Measurements from ENCODE around the gene MCCC2.
"Not testable (repeated sequence)": the region's sequence is repeated elsewhere in the genome, so short reads cannot be mapped to it uniquely, and the experiment has no call there.

MCCC2 gene

GRCh38 chr5:71601222-71602026 lies 14.3 kb downstream of the MCCC2 start:
- H3K4me3 ChIP-seq (ENCODE audit: low read depth in 1 of 2, low read length in 2 of 2): no peak overlapping the region
- no peak overlapping the region for H3K27ac ChIP-seq (ENCODE audit: low read depth, low read length)
- H3K27me3 ChIP-seq (ENCODE audit: control insufficient read depth in 1 of 2, insufficient read depth in 2 of 2, low read length in 2 of 2): no peaks in the 10 kb centered on the region
- peaks cover 10% of the 10 kb centered on the region for H3K4me1 ChIP-seq (ENCODE audit: insufficient read depth, low read length)
- no peaks in the 10 kb centered on the region for H3K9me3 ChIP-seq (ENCODE audit: low read length)
- peaks cover 15% of the 10 kb centered on the region for H3K36me3 ChIP-seq (ENCODE audit: insufficient read depth, low read length)
- no peak overlapping the region for H3K9ac ChIP-seq (ENCODE audit: low read length)

GRCh38 chr5:71609916-71610315 lies 22.8 kb downstream of the MCCC2 start:
- not testable (repeated sequence) for H3K4me1 ChIP-seq (ENCODE audit: insufficient read depth, low read length); H3K4me3 ChIP-seq (ENCODE audit: low read depth in 1 of 2, low read length in 2 of 2); H3K9me3 ChIP-seq (ENCODE audit: low read length); H3K9ac ChIP-seq (ENCODE audit: low read length); H3K27me3 ChIP-seq (ENCODE audit: control insufficient read depth in 1 of 2, insufficient read depth in 2 of 2, low read length in 2 of 2); H3K36me3 ChIP-seq (ENCODE audit: insufficient read depth, low read length); H3K27ac ChIP-seq (ENCODE audit: low read depth, low read length)

GRCh38 chr5:71615809-71616208 lies 28.7 kb downstream of the MCCC2 start:
- Histone ChIP-seq H3K9me3 (ENCODE audit: low read length) (no peaks in the 10 kb centered on the region), H3K4me1 (ENCODE audit: insufficient read depth, low read length) (no peaks in the 10 kb centered on the region), H3K36me3 (ENCODE audit: insufficient read depth, low read length) (peaks cover 12% of the 10 kb centered on the region), H3K4me3 (ENCODE audit: low read depth in 1 of 2, low read length in 2 of 2) (no peak overlapping the region), H3K9ac (ENCODE audit: low read length) (no peak overlapping the region), H3K27ac (ENCODE audit: low read depth, low read length) (no peak overlapping the region), H3K27me3 (ENCODE audit: control insufficient read depth in 1 of 2, insufficient read depth in 2 of 2, low read length in 2 of 2) (no peaks in the 10 kb centered on the region)

- Histone ChIP-seq H3K27ac (ENCODE audit: low read depth, low read length) (no peak overlapping the region), H3K27me3 (ENCODE audit: control insufficient read depth in 1 of 2, insufficient read depth in 2 of 2, low read length in 2 of 2) (no peaks in the 10 kb centered on the region), H3K4me1 (ENCODE audit: insufficient read depth, low read length) (no peaks in the 10 kb centered on the region), H3K9me3 (ENCODE audit: low read length) (no peaks in the 10 kb centered on the region), H3K36me3 (ENCODE audit: insufficient read depth, low read length) (peaks cover 4% of the 10 kb centered on the region), H3K9ac (ENCODE audit: low read length) (no peak overlapping the region), H3K4me3 (ENCODE audit: low read depth in 1 of 2, low read length in 2 of 2) (no peak overlapping the region)
Observed at GRCh38 chr5:71620630-71621029, 33.5 kb downstream of the MCCC2 start.

GRCh38 chr5:71621268-71621667 lies 34.1 kb downstream of the MCCC2 start:
- H3K27me3 ChIP-seq (ENCODE audit: control insufficient read depth in 1 of 2, insufficient read depth in 2 of 2, low read length in 2 of 2): no peaks in the 10 kb centered on the region
- H3K4me1 ChIP-seq (ENCODE audit: insufficient read depth, low read length): no peaks in the 10 kb centered on the region
- no peaks in the 10 kb centered on the region for H3K9me3 ChIP-seq (ENCODE audit: low read length)
- no peak overlapping the region for H3K27ac ChIP-seq (ENCODE audit: low read depth, low read length)
- peaks cover 4% of the 10 kb centered on the region for H3K36me3 ChIP-seq (ENCODE audit: insufficient read depth, low read length)
- no peak overlapping the region for H3K9ac ChIP-seq (ENCODE audit: low read length)
- no peak overlapping the region for H3K4me3 ChIP-seq (ENCODE audit: low read depth in 1 of 2, low read length in 2 of 2)

- Histone ChIP-seq H3K9me3 (ENCODE audit: low read length) (no peaks in the 10 kb centered on the region), H3K36me3 (ENCODE audit: insufficient read depth, low read length) (peaks cover under 1% of the 10 kb centered on the region), H3K27me3 (ENCODE audit: control insufficient read depth in 1 of 2, insufficient read depth in 2 of 2, low read length in 2 of 2) (no peaks in the 10 kb centered on the region), H3K4me1 (ENCODE audit: insufficient read depth, low read length) (no peaks in the 10 kb centered on the region), H3K27ac (ENCODE audit: low read depth, low read length) (no peak overlapping the region), H3K4me3 (ENCODE audit: low read depth in 1 of 2, low read length in 2 of 2) (no peak overlapping the region), H3K9ac (ENCODE audit: low read length) (no peak overlapping the region)
Observed at GRCh38 chr5:71621741-71622140, 34.6 kb downstream of the MCCC2 start.

GRCh38 chr5:71623221-71623794 lies 36.2 kb downstream of the MCCC2 start:
- H3K9me3 ChIP-seq (ENCODE audit: low read length): no peaks in the 10 kb centered on the region
- H3K27me3 ChIP-seq (ENCODE audit: control insufficient read depth in 1 of 2, insufficient read depth in 2 of 2, low read length in 2 of 2): no peaks in the 10 kb centered on the region
- H3K27ac ChIP-seq (ENCODE audit: low read depth, low read length): no peak overlapping the region
- H3K4me3 ChIP-seq (ENCODE audit: low read depth in 1 of 2, low read length in 2 of 2): no peak overlapping the region
- H3K4me1 ChIP-seq (ENCODE audit: insufficient read depth, low read length): no peaks in the 10 kb centered on the region
- H3K36me3 ChIP-seq (ENCODE audit: insufficient read depth, low read length): no peaks in the 10 kb centered on the region
- H3K9ac ChIP-seq (ENCODE audit: low read length): no peak overlapping the region

- no peaks in the 10 kb centered on the region for H3K9me3 ChIP-seq (ENCODE audit: low read length)
- H3K9ac ChIP-seq (ENCODE audit: low read length): no peak overlapping the region
- no peaks in the 10 kb centered on the region for H3K4me1 ChIP-seq (ENCODE audit: insufficient read depth, low read length)
- H3K36me3 ChIP-seq (ENCODE audit: insufficient read depth, low read length): peaks cover 12% of the 10 kb centered on the region
- no peak overlapping the region for H3K27ac ChIP-seq (ENCODE audit: low read depth, low read length)
- no peaks in the 10 kb centered on the region for H3K27me3 ChIP-seq (ENCODE audit: control insufficient read depth in 1 of 2, insufficient read depth in 2 of 2, low read length in 2 of 2)
- H3K4me3 ChIP-seq (ENCODE audit: low read depth in 1 of 2, low read length in 2 of 2): no peak overlapping the region
Observed at GRCh38 chr5:71629950-71630349, 42.8 kb downstream of the MCCC2 start.

GRCh38 chr5:71631070-71631469 lies 43.9 kb downstream of the MCCC2 start:
- Histone ChIP-seq H3K9me3 (ENCODE audit: low read length) (no peaks in the 10 kb centered on the region), H3K4me3 (ENCODE audit: low read depth in 1 of 2, low read length in 2 of 2) (no peak overlapping the region), H3K9ac (ENCODE audit: low read length) (no peak overlapping the region), H3K27ac (ENCODE audit: low read depth, low read length) (no peak overlapping the region), H3K27me3 (ENCODE audit: control insufficient read depth in 1 of 2, insufficient read depth in 2 of 2, low read length in 2 of 2) (no peaks in the 10 kb centered on the region), H3K4me1 (ENCODE audit: insufficient read depth, low read length) (no peaks in the 10 kb centered on the region), H3K36me3 (ENCODE audit: insufficient read depth, low read length) (peaks cover 16% of the 10 kb centered on the region)

GRCh38 chr5:71632168-71632567 lies 45.0 kb downstream of the MCCC2 start:
- Histone ChIP-seq H3K27ac (ENCODE audit: low read depth, low read length) (no peak overlapping the region), H3K4me1 (ENCODE audit: insufficient read depth, low read length) (no peaks in the 10 kb centered on the region), H3K9me3 (ENCODE audit: low read length) (no peaks in the 10 kb centered on the region), H3K36me3 (ENCODE audit: insufficient read depth, low read length) (peaks cover 16% of the 10 kb centered on the region), H3K9ac (ENCODE audit: low read length) (no peak overlapping the region), H3K4me3 (ENCODE audit: low read depth in 1 of 2, low read length in 2 of 2) (no peak overlapping the region), H3K27me3 (ENCODE audit: control insufficient read depth in 1 of 2, insufficient read depth in 2 of 2, low read length in 2 of 2) (no peaks in the 10 kb centered on the region)

GRCh38 chr5:71633255-71634155 lies 46.4 kb downstream of the MCCC2 start:
- Histone ChIP-seq H3K36me3 (ENCODE audit: insufficient read depth, low read length) (peaks cover 16% of the 10 kb centered on the region), H3K4me1 (ENCODE audit: insufficient read depth, low read length) (no peaks in the 10 kb centered on the region), H3K9ac (ENCODE audit: low read length) (no peak overlapping the region), H3K27ac (ENCODE audit: low read depth, low read length) (no peak overlapping the region), H3K27me3 (ENCODE audit: control insufficient read depth in 1 of 2, insufficient read depth in 2 of 2, low read length in 2 of 2) (no peaks in the 10 kb centered on the region), H3K4me3 (ENCODE audit: low read depth in 1 of 2, low read length in 2 of 2) (no peak overlapping the region), H3K9me3 (ENCODE audit: low read length) (no peaks in the 10 kb centered on the region)

Data from muscle layer of colon (tissue), 2 donors.